Left colon (tissue), 2 donors: Measurements from ENCODE around the gene BCAT1. TPM values are rescaled to one million over a fixed set of nuclear protein-coding genes. Genes with fewer than 3 reads are reported as not detected.

Source experiments
- ATAC-seq: fragments of 200-7000 bp; cut with Tn5 transposase; one replicate; pipeline ENCODE4 v1.9.1; 2020; ENCODE audit warnings: mild to moderate bottlenecking, moderate library complexity
- DNase-seq, 2 donors: peaks; one replicate each; pipeline ENCODE4 v3.0.0-alpha.2; 2020
- intact Hi-C, 2 donors: fragments of 100-400 bp; cut with DNase I in 1 of 2; cut with micrococcal nuclease in 1 of 2; formaldehyde crosslinking; loops; one replicate each; pipeline versions ENCODE4 v1.11.2 to v1.14.0; 2022; cut with DNase I, micrococcal nuclease
- long read RNA-seq: library from polyadenylated mRNA; unstranded; transcript quantifications from one replicate; pipeline ENCODE4 v2.0.0, GENCODE V29; 2021
- total RNA-seq, 2 donors: library from RNA; stranded (reverse); fragmentation: NEBNext Ultra II Directional; extraction: Animal tissue kit (Norgen Biotek cat#: 25700); gene quantifications; one replicate each; pipeline ENCODE4 v1.2.1, GENCODE V29; 2021
- donor health status: DM: no; HTN: no; CAD: no.
- donor health status: DM: yes; HTN: yes; CAD: no.

Gene BCAT1, protein sequence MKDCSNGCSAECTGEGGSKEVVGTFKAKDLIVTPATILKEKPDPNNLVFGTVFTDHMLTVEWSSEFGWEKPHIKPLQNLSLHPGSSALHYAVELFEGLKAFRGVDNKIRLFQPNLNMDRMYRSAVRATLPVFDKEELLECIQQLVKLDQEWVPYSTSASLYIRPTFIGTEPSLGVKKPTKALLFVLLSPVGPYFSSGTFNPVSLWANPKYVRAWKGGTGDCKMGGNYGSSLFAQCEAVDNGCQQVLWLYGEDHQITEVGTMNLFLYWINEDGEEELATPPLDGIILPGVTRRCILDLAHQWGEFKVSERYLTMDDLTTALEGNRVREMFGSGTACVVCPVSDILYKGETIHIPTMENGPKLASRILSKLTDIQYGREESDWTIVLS
- total RNA-seq, result 1 to 10 TPM; 6.0 to 9.4 TPM
- long read RNA-seq, full-length matches to known transcripts, result 5 of 7 reads
- long read RNA-seq, partial matches to known transcripts, result 0 of 7 reads
- long read RNA-seq, other reads (novel, unspliced or antisense), result 2 of 7 reads

DNA sequence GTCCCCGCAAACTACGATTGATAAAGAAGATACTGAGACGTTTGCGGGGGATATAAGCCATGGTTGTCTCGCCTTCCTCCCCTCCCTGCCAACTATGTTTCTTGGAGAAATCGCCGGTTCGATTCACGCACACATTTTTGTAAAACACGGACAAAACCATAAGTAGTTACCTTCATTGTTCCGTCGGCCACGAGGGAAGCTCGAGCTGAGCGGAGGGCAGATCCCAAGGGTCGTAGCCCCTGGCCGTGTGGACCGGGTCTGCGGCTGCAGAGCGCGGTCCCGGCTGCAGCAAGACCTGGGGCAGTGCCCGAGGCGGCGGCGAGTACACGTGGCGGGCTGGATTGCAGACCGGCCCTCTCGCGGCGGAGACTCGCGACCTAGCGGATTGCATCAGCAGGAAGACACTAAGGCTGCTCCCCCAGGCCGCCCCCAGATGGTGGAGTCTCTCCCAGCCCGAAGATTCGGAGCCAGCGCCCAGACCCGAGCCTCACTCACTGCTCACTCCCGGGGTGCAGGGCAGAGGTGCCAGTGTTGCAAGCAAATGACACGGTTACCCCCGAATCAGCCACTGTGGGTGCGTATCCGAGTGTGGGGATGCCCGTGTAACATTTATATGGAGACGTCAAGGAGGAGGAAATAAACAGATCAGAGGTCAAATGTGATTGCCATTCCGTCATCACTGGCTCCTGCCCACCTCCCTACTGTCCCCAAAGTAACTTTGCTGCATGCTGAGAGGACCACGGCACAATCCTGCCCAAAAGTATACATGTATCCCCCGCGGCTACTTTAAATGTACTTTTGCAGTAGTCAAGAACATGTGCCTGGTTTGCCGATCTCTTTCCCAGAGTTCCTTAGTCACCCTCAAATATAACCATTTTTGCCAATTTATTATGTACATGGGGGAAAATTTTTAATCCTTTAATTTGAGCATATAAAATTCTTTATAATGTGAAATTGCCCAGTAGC lies at the start of gene BCAT1:
Gene BCAT1, minus strand, starts transcription at position 345 of the 966 bp plus-strand sequence. Its CDS starts 169 bp downstream, at position 176.
- ATAC-seq, result no peak

GRCh38 chr12:24997970-24998582 lies 49.2 kb upstream of the BCAT1 start:
- intact Hi-C loops, result no loop called here
- DNase-seq, result no peak
- ATAC-seq, result no peak

More for the DNA sequence above, at the start of gene BCAT1:
- intact Hi-C loops, result no loop called here
- DNase-seq, result peak; percentile 56 to 57

DNA sequence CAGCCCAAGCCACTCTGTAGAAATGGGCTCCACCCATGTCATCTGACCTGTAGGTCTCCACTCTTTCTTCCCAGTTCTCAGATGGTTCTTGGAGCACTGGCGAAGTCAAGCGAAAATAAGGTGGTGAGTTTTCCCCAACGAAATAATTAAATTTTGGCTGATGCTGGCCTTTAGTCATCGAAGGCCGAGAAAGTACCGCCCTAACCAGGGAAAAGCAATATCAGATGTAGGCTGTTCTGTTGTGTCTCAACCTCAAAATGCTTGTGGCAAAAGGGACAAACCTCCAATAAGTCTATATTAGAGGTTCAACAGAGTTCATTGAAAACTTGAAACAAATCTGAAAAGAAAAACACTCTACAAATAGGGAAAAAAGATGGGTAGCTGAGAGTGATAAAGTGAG lies 48.6 kb upstream of the BCAT1 start:
- no peak for ATAC-seq
- intact Hi-C loops, result no loop called here
- DNase-seq, result no peak

- no peak for DNase-seq
- intact Hi-C loops, result no loop called here
These were observed 47.9 kb upstream of the BCAT1 start for GRCh38 chr12:24996820-24997219.

DNA sequence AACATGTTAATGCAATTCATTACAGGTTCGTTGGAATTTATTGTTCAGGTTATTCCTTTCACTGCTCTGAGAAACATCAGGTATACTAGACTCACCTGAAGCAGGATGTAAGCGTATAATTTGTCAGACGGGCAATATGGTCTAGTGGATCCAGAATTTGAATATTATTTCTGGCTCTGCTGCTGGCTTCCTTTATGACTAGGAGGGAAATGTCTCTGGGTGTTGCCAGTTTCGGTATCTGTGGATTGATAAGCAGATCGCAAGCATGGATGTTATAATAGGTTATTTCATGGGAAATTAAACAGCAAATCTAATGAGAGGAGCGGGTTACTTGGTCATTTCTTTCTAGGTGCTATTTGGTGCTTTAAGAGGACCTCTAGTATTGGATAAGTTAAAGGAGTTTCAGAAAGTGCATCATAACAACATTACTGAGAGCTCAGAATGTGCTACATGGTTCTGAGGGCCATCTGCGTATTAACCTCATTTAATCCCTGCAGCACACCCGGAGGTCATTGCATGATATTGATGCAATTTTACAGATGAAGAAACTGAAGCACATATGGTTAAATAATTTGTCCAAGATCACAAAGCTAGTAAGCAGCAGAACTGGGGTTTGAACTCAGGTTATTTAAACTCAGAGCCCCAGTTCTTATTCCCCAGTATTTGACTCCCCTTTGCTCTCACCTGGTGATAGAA lies 47.3 kb upstream of the BCAT1 start:
- no peak for ATAC-seq
- no peak for DNase-seq
- intact Hi-C loops, result no loop called here

More at GRCh38 chr12:24996820-24997219, 47.9 kb upstream of the BCAT1 start:
- no peak for ATAC-seq

DNA sequence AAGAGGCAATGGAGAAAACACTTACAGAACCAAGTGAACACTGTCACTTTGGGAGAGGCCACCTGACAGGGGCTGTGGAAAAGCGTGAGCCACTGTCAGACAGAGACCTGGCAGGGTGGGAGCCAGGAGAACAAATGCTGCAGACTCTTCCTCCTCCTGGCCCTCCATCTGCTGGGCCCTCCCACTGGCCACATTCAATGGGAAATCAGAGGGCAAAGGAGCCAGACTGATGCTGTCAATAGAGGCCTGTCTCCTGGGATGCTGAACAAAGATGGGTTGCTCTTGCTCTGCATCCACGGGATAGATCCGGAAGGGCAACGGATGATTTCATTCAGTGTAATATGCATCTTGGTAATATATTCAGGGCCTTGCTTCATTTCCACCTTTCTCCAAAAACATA lies 44.9 kb upstream of the BCAT1 start:
- ATAC-seq, result no peak
- intact Hi-C loops, result no loop called here

GRCh38 chr12:24991209-24992049 lies 42.5 kb upstream of the BCAT1 start:
- intact Hi-C loops, result loop anchor here in 1 of 2 donors (2.0 kb wide), 1 partner anchor 139 kb away; no protein-coding TSS in a partner anchor
- DNase-seq (no peak), ATAC-seq (peak; percentile 72)

More for the DNA sequence above, 44.9 kb upstream of the BCAT1 start:
- no peak for DNase-seq

- DNase-seq, result no peak
- no peak for ATAC-seq
- intact Hi-C loops, result no loop called here
These were observed 40.3 kb upstream of the BCAT1 start for GRCh38 chr12:24989216-24989615.

- ATAC-seq (no peak), DNase-seq (no peak)
- intact Hi-C loops, result no loop called here
These were observed 33.3 kb upstream of the BCAT1 start for GRCh38 chr12:24982250-24982649.

GRCh38 chr12:24979976-24980730 lies 31.3 kb upstream of the BCAT1 start:
- intact Hi-C loops, result no loop called here
- DNase-seq, result no peak
- no peak for ATAC-seq

DNA sequence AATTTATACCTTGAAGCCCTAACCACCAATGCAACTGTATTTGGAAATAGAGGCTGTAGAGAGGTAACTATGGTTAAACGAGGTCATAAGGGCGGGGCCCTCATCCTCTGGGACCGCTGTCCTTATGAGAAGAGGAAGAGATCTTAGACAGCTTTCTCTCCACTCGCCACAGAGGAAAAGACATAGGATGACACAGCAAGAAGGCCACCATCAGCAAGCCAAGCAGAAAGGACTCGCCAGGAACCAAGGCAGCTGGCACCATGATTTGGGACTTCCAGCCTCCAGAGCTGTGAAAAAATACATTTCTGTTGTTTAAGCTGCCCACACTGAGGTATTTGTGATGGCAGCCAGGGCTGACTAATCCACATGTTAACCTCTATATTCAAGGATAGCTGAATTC lies 30.4 kb upstream of the BCAT1 start:
- no peak for DNase-seq
- intact Hi-C loops, result no loop called here
- no peak for ATAC-seq

DNA sequence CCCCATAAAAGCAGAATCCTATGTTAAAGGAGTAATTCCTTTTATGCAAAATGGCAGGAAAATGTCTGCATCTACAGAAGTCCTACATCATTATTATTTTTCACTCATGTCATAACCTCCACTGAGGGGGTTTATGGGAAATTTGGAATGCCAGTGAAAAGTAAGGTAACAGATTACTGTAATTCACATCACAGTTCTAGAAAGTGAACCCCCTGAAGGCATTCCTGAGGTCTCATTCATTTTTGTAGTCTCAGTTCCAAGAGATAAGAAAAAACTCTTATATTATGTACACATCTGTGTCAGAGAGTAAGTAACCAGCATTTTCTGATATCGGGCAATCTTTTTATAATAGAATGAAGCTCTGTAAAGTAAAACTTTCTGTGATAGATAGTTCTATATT lies 28.8 kb upstream of the BCAT1 start:
- ATAC-seq (no peak), DNase-seq (no peak)
- intact Hi-C loops, result no loop called here

DNA sequence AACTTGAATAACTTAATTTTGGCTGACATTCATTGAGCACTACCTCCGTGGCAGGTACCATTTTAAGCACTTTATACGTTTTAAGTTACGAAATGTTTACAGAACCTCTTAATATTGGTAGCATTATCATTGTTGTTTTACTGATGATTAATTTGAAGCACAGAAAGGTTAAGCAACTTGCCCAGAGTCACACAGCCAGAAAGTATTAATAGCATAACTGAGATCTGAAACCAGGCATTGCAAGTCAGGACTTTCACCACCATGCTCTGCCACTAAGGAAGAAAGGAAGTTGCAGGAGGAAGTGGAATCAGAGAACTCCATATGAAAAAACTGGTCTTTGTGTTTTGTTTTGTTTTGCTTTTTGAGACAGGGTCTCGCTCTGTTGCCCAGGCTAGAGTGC lies 28.2 kb upstream of the BCAT1 start:
- intact Hi-C loops, result no loop called here
- no peak for DNase-seq
- no peak for ATAC-seq

DNA sequence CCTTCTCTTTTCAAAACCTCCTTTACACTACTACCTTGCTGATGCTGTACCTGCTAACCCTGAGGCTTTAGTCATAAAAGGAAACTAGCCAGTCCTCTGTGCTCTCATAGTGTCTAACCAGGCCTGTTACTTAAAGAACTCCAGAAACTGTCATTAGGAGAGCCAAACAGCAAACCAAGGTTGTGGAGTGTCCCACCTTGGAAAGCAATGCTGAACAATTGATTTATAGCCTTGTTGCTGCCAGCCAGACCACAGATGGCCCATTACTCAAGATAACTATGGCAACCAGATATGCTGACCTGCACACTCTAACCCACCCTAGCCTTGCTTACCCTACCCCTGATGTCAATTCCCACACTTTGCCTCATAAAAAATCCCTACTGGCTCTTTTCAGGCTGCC lies 26.5 kb upstream of the BCAT1 start:
- DNase-seq (no peak), ATAC-seq (no peak)
- intact Hi-C loops, result no loop called here

DNA sequence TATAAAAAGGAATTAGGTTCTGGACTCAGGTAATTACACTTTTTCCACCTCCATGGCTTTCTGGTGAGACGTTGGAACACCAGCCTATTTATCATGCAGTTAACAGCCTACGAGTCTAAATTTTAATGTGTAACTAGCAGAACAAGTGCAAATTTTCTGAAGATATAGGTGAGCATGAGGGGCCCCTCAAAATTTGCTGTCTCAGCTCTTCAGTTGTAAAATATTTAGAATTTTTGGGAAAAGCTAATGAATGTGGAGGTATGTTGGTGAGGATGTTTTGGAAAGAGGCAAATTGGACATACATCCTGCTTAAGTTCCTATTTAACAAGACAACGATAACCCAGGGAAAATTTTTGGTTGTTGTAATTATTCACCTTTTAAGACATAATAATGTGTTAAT lies 25.3 kb upstream of the BCAT1 start:
- intact Hi-C loops, result no loop called here
- DNase-seq (no peak), ATAC-seq (no peak)

GRCh38 chr12:24972078-24972477 lies 23.2 kb upstream of the BCAT1 start:
- no peak for DNase-seq
- ATAC-seq, result no peak
- intact Hi-C loops, result no loop called here

DNA sequence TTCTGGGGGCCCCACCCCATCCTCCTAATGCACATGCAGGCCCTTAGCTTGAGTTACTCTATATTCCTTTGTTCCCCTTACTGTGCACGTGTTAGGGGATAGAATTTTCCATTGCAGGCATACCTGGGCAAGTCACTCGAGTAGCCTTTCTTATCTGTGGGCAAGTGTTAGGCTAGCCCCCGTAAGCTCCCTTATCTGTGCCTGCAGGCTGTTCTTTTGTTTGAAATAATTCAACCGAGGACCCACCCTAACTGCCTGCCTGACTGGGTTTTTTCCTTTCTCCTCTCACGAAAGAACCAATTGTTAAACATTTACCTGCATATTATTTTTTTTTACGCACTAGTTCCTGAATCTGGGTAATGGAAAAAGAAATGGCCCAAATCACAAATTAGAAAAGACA lies 21.3 kb upstream of the BCAT1 start:
- DNase-seq (no peak), ATAC-seq (no peak)
- intact Hi-C loops, result no loop called here
